Kidney epithelial cell (primary cell): ENCODE measurements around the gene SKAP1. TPM values are rescaled to one million over a fixed set of nuclear protein-coding genes. Genes with fewer than 3 reads are reported as not detected.
"Not testable (repeated sequence)": the region's sequence is repeated elsewhere in the genome, so short reads cannot be mapped to it uniquely, and the experiment has no call there.

Experiments used
- DNase-seq: peaks from one replicate; pipeline ENCODE4 v3.0.0-alpha.2; 2010; ENCODE audit warnings: low read depth
- H3K27me3 ChIP-seq: 2 replicates; pipeline ENCODE4 v1.6.0; 2011; ENCODE audit warnings: low read length; ENCODE audit not compliant: control insufficient read depth, insufficient read depth
- H3K36me3 ChIP-seq: 2 replicates; pipeline ENCODE4 v1.5.1; 2011; ENCODE audit warnings: low read length; ENCODE audit not compliant: control insufficient read depth, insufficient read depth
- H3K4me3 ChIP-seq: 2 replicates; pipeline ENCODE4 v1.5.1; 2011; ENCODE audit warnings: low read depth, mild to moderate bottlenecking, control low read depth, low read length
- total RNA-seq: library from RNA; depleted of rRNA; stranded (reverse); fragments of >200 nt; gene quantifications from 2 replicates; pipeline ENCODE4 v1.2.3, GENCODE V29; 2015
- TF ChIP-seq, protein P1 (sequence below): IDR thresholded peaks from 2 replicates; pipeline ENCODE4 v1.5.1; 2011; ENCODE audit warnings: mild to moderate bottlenecking, moderate library complexity, low read length, control low read depth, inconsistent platforms; ENCODE audit not compliant: insufficient read depth, poor library complexity, severe bottlenecking

The SKAP1 gene
- total RNA-seq, 1 donor from 2014 or later, result 5.6 TPM

DNA sequence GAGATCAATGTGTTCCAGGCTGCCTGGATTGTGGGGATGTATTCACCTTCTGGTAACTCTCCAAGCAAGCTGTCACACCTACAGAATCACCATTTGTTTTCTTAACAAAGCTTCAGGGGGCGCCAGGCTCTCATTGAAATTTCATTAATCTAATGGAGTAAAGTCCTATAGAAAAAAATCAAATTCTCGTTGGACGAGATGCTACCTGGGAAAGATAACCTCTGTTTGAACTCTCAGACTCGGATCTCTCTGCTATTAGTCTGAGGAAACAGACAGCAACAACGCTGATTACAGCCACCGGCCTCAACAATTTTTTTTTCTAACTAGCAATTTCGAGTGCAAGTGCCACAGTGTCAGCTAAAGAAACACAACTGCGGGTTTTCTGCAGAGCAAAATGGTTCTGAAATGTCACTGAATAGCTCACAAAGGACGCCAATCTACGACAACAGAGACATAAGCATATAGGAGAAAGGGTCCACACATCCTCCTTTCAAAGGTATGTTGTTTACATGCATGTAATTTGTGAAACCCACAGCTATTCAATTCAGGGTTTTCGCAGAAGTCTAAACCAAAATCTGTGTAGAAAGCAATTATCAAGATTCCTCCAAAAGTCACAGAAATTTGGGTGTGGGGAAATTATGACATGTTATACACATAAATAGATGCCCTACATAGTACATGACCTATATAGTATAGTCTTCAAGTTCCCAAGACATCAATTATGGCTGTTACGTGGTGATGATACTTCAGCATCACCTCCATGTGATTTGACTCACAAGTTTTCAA is 135.8 kb downstream of the SKAP1 start:
- TF ChIP-seq, protein P1, sequence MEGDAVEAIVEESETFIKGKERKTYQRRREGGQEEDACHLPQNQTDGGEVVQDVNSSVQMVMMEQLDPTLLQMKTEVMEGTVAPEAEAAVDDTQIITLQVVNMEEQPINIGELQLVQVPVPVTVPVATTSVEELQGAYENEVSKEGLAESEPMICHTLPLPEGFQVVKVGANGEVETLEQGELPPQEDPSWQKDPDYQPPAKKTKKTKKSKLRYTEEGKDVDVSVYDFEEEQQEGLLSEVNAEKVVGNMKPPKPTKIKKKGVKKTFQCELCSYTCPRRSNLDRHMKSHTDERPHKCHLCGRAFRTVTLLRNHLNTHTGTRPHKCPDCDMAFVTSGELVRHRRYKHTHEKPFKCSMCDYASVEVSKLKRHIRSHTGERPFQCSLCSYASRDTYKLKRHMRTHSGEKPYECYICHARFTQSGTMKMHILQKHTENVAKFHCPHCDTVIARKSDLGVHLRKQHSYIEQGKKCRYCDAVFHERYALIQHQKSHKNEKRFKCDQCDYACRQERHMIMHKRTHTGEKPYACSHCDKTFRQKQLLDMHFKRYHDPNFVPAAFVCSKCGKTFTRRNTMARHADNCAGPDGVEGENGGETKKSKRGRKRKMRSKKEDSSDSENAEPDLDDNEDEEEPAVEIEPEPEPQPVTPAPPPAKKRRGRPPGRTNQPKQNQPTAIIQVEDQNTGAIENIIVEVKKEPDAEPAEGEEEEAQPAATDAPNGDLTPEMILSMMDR, result peak; percentile 4
- H3K36me3 ChIP-seq, result no peaks in the 10 kb centered on the region
- no peak overlapping the region for H3K4me3 ChIP-seq
- no peaks in the 10 kb centered on the region for H3K27me3 ChIP-seq
- DNase-seq, result no peak

DNA sequence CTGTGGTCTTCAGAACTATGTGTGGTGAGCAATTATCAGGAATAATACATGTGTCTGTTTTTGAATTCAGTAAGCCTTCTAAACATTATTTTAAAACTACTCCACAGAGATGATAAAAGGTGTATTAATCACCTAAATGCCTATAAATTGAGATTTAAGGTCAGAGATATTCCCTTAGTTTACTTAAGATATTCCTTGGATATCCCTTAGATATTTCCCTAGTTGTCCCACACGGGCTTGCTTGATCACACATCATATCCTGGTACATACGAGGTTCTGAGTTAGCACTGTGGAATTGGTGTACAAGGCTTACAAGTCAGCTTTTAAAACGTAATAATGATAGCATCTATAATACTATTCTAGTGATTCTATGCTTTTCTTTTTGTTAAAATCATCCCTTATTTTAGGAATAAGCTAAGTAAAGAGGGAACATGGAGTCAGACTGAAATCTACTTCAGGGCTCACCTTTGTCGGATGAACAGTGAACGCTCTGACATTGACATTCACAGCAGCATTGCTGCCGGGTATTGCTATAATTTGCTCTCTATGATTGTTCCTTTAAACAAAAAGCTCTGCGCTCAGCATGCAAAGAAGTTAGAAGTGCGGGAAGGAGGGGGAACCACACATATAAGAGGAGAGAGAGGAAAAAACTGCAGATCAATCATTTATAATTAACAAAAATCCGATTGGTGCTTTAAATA is 136.5 kb downstream of the SKAP1 start:
- TF ChIP-seq, protein P1, result no peak
- DNase-seq, result no peak
- Histone ChIP-seq H3K27me3 (no peaks in the 10 kb centered on the region), H3K36me3 (no peaks in the 10 kb centered on the region), H3K4me3 (no peak overlapping the region)

DNA sequence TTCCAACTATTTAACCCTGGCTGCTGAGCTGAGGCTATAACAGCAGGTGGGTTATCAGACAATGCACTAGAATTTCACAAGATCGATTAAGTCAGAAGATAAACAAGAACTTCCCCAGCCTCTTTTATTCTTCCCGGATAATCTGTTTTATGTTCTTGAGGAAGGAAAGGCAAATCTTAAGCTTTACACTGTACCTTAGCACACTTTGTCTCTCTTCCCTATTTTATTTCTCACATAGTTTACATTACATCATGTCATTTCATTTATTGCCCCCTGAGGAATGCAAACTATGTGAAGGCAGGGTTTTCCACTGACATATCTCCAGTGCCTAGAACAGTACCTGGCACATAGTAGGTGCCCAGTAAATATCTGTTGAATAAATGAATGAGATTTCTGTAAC is 139.6 kb downstream of the SKAP1 start:
- H3K36me3 ChIP-seq, result no peaks in the 10 kb centered on the region
- no peak for DNase-seq
- no peak overlapping the region for H3K4me3 ChIP-seq
- TF ChIP-seq, protein P1, result no peak
- no peaks in the 10 kb centered on the region for H3K27me3 ChIP-seq

DNA sequence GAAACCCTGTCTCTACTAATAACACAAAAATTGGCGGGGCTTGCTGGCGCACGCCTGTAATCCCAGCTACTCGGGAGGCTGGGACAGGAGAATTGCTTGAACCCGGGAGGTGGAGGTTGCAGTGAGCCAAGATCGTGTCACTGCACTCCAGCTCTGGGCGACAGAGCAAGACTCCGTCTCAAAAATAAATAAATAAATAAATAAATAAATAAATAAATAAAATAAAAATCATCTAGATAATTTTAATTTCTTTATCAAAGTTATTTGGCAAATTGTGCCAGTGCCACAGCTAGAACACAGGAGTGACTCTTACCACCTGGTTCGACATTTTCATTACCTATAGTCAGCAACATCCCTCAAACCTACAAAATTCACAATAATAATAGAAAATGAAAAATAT is 143.1 kb downstream of the SKAP1 start:
- not testable (repeated sequence) for H3K27me3 ChIP-seq, H3K36me3 ChIP-seq, DNase-seq, H3K4me3 ChIP-seq

DNA sequence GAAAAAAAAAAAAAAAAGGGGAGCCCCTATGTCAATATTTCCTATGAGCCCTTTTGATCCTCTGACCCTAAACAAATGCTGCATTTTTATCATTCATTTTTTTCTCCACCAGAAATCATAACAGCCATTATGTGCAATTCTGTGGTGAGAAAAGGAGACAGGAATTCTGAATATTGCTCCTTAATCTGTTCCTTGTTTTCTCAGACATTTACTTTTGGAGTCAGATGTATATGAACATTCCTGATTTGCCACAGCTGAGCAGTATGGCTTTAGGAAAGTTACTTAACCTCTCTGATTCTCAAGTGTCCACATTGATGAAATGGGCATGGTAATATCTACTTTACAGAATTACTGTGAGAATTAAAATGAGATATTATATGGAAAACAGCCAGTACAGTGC is 144.4 kb downstream of the SKAP1 start:
- TF ChIP-seq, protein P1, result no peak
- no peaks in the 10 kb centered on the region for H3K36me3 ChIP-seq
- no peak overlapping the region for H3K4me3 ChIP-seq
- no peak for DNase-seq
- H3K27me3 ChIP-seq, result no peaks in the 10 kb centered on the region

DNA sequence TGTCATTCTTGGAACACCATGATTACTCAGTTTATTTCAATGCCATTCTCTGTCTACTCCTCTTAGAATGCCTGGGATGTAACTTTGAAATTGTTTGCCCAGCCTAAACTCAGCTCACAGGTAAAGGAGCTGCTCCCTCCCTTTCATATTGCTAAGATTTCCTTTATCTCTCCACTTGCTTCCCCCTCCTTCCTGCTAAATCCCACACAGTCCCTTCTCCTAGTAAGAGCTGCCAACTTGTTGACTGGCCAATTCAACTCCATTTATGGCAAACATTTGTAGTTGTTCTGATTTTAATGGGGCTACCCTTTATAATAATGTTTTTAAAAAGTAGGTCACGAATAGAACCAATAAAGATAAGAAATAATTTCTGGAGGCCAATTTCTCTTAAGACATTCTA is 146.1 kb downstream of the SKAP1 start:
- TF ChIP-seq, protein P1, result no peak
- H3K36me3 ChIP-seq, result no peaks in the 10 kb centered on the region
- DNase-seq, result no peak
- H3K27me3 ChIP-seq, result no peaks in the 10 kb centered on the region
- no peak overlapping the region for H3K4me3 ChIP-seq
